ENCODE results near the gene MLH1.
"Not testable (repeated sequence)": the region's sequence is repeated elsewhere in the genome, so short reads cannot be mapped to it uniquely, and the experiment has no call there.

MLH1 gene

GRCh38 chr3:37041546-37042195 lies 48.4 kb downstream of the MLH1 start:
- Histone ChIP-seq H3K4me3 (ENCODE audit: low read depth, low read length) (no peak overlapping the region), H3K4me1 (ENCODE audit: control insufficient read depth, insufficient read depth, low read length) (no peaks in the 10 kb centered on the region), H3K27me3 (ENCODE audit: control insufficient read depth, insufficient read depth, low read length) (no peaks in the 10 kb centered on the region), H3K9ac (ENCODE audit: low read depth, low read length) (no peak overlapping the region), H3K9me3 (ENCODE audit: control insufficient read depth, insufficient read depth, low read length) (no peaks in the 10 kb centered on the region), H3K36me3 (ENCODE audit: control insufficient read depth, insufficient read depth, low read length) (peaks cover 15% of the 10 kb centered on the region)

GRCh38 chr3:37042712-37043111 lies 49.4 kb downstream of the MLH1 start:
- H3K27me3 ChIP-seq (ENCODE audit: control insufficient read depth, insufficient read depth, low read length); H3K9me3 ChIP-seq (ENCODE audit: control insufficient read depth, insufficient read depth, low read length); H3K4me3 ChIP-seq (ENCODE audit: low read depth, low read length); H3K4me1 ChIP-seq (ENCODE audit: control insufficient read depth, insufficient read depth, low read length); H3K9ac ChIP-seq (ENCODE audit: low read depth, low read length): not testable (repeated sequence)
- peaks cover 20% of the 10 kb centered on the region for H3K36me3 ChIP-seq (ENCODE audit: control insufficient read depth, insufficient read depth, low read length)

- Histone ChIP-seq H3K9me3 (ENCODE audit: control insufficient read depth, insufficient read depth, low read length) (no peaks in the 10 kb centered on the region), H3K36me3 (ENCODE audit: control insufficient read depth, insufficient read depth, low read length) (peaks cover 10% of the 10 kb centered on the region), H3K4me1 (ENCODE audit: control insufficient read depth, insufficient read depth, low read length) (no peaks in the 10 kb centered on the region), H3K27me3 (ENCODE audit: control insufficient read depth, insufficient read depth, low read length) (no peaks in the 10 kb centered on the region), H3K4me3 (ENCODE audit: low read depth, low read length) (no peak overlapping the region), H3K9ac (ENCODE audit: low read depth, low read length) (no peak overlapping the region)
These were observed 57.0 kb downstream of the MLH1 start for GRCh38 chr3:37050282-37050681.

- no peaks in the 10 kb centered on the region for H3K9me3 ChIP-seq (ENCODE audit: control insufficient read depth, insufficient read depth, low read length)
- no peak overlapping the region for H3K4me3 ChIP-seq (ENCODE audit: low read depth, low read length)
- no peaks in the 10 kb centered on the region for H3K4me1 ChIP-seq (ENCODE audit: control insufficient read depth, insufficient read depth, low read length)
- H3K36me3 ChIP-seq (ENCODE audit: control insufficient read depth, insufficient read depth, low read length): peaks cover 10% of the 10 kb centered on the region
- no peak overlapping the region for H3K9ac ChIP-seq (ENCODE audit: low read depth, low read length)
- H3K27me3 ChIP-seq (ENCODE audit: control insufficient read depth, insufficient read depth, low read length): no peaks in the 10 kb centered on the region
These were observed 59.5 kb downstream of the MLH1 start for GRCh38 chr3:37052860-37053259.

GRCh38 chr3:37053337-37053736 lies 60.0 kb downstream of the MLH1 start:
- no peak overlapping the region for H3K4me3 ChIP-seq (ENCODE audit: low read depth, low read length)
- H3K9ac ChIP-seq (ENCODE audit: low read depth, low read length): no peak overlapping the region
- H3K36me3 ChIP-seq (ENCODE audit: control insufficient read depth, insufficient read depth, low read length): peaks cover 10% of the 10 kb centered on the region
- H3K4me1 ChIP-seq (ENCODE audit: control insufficient read depth, insufficient read depth, low read length): no peaks in the 10 kb centered on the region
- no peaks in the 10 kb centered on the region for H3K27me3 ChIP-seq (ENCODE audit: control insufficient read depth, insufficient read depth, low read length)
- no peaks in the 10 kb centered on the region for H3K9me3 ChIP-seq (ENCODE audit: control insufficient read depth, insufficient read depth, low read length)

GRCh38 chr3:37053753-37054152 lies 60.4 kb downstream of the MLH1 start:
- H3K4me1 ChIP-seq (ENCODE audit: control insufficient read depth, insufficient read depth, low read length): no peaks in the 10 kb centered on the region
- no peak overlapping the region for H3K9ac ChIP-seq (ENCODE audit: low read depth, low read length)
- H3K27me3 ChIP-seq (ENCODE audit: control insufficient read depth, insufficient read depth, low read length): no peaks in the 10 kb centered on the region
- H3K9me3 ChIP-seq (ENCODE audit: control insufficient read depth, insufficient read depth, low read length): no peaks in the 10 kb centered on the region
- no peak overlapping the region for H3K4me3 ChIP-seq (ENCODE audit: low read depth, low read length)
- H3K36me3 ChIP-seq (ENCODE audit: control insufficient read depth, insufficient read depth, low read length): peaks cover 10% of the 10 kb centered on the region

GRCh38 chr3:37054370-37054769 lies 61.1 kb downstream of the MLH1 start:
- Histone ChIP-seq H3K9ac (ENCODE audit: low read depth, low read length) (no peak overlapping the region), H3K27me3 (ENCODE audit: control insufficient read depth, insufficient read depth, low read length) (no peaks in the 10 kb centered on the region), H3K4me1 (ENCODE audit: control insufficient read depth, insufficient read depth, low read length) (no peaks in the 10 kb centered on the region), H3K9me3 (ENCODE audit: control insufficient read depth, insufficient read depth, low read length) (no peaks in the 10 kb centered on the region), H3K4me3 (ENCODE audit: low read depth, low read length) (no peak overlapping the region), H3K36me3 (ENCODE audit: control insufficient read depth, insufficient read depth, low read length) (peaks cover 5% of the 10 kb centered on the region)

GRCh38 chr3:37055077-37055476 lies 61.8 kb downstream of the MLH1 start:
- H3K4me3 ChIP-seq (ENCODE audit: low read depth, low read length); H3K9me3 ChIP-seq (ENCODE audit: control insufficient read depth, insufficient read depth, low read length); H3K36me3 ChIP-seq (ENCODE audit: control insufficient read depth, insufficient read depth, low read length); H3K4me1 ChIP-seq (ENCODE audit: control insufficient read depth, insufficient read depth, low read length); H3K27me3 ChIP-seq (ENCODE audit: control insufficient read depth, insufficient read depth, low read length); H3K9ac ChIP-seq (ENCODE audit: low read depth, low read length): not testable (repeated sequence)

- Histone ChIP-seq H3K4me1 (ENCODE audit: control insufficient read depth, insufficient read depth, low read length) (no peaks in the 10 kb centered on the region), H3K4me3 (ENCODE audit: low read depth, low read length) (no peak overlapping the region), H3K27me3 (ENCODE audit: control insufficient read depth, insufficient read depth, low read length) (no peaks in the 10 kb centered on the region), H3K9ac (ENCODE audit: low read depth, low read length) (no peak overlapping the region), H3K9me3 (ENCODE audit: control insufficient read depth, insufficient read depth, low read length) (no peaks in the 10 kb centered on the region), H3K36me3 (ENCODE audit: control insufficient read depth, insufficient read depth, low read length) (peaks cover 5% of the 10 kb centered on the region)
These were observed 63.5 kb downstream of the MLH1 start for GRCh38 chr3:37056826-37057225.

GRCh38 chr3:37058117-37058516 lies 64.8 kb downstream of the MLH1 start:
- Histone ChIP-seq H3K9ac (ENCODE audit: low read depth, low read length) (no peak overlapping the region), H3K4me3 (ENCODE audit: low read depth, low read length) (no peak overlapping the region), H3K9me3 (ENCODE audit: control insufficient read depth, insufficient read depth, low read length) (no peaks in the 10 kb centered on the region), H3K36me3 (ENCODE audit: control insufficient read depth, insufficient read depth, low read length) (peaks cover 5% of the 10 kb centered on the region), H3K4me1 (ENCODE audit: control insufficient read depth, insufficient read depth, low read length) (no peaks in the 10 kb centered on the region), H3K27me3 (ENCODE audit: control insufficient read depth, insufficient read depth, low read length) (no peaks in the 10 kb centered on the region)

GRCh38 chr3:37064747-37065146 lies 71.4 kb downstream of the MLH1 start:
- no peaks in the 10 kb centered on the region for H3K36me3 ChIP-seq (ENCODE audit: control insufficient read depth, insufficient read depth, low read length)
- H3K9ac ChIP-seq (ENCODE audit: low read depth, low read length): no peak overlapping the region
- H3K27me3 ChIP-seq (ENCODE audit: control insufficient read depth, insufficient read depth, low read length): no peaks in the 10 kb centered on the region
- no peaks in the 10 kb centered on the region for H3K9me3 ChIP-seq (ENCODE audit: control insufficient read depth, insufficient read depth, low read length)
- H3K4me1 ChIP-seq (ENCODE audit: control insufficient read depth, insufficient read depth, low read length): no peaks in the 10 kb centered on the region
- H3K4me3 ChIP-seq (ENCODE audit: low read depth, low read length): no peak overlapping the region

- H3K36me3 ChIP-seq (ENCODE audit: control insufficient read depth, insufficient read depth, low read length): no peaks in the 10 kb centered on the region
- no peaks in the 10 kb centered on the region for H3K4me1 ChIP-seq (ENCODE audit: control insufficient read depth, insufficient read depth, low read length)
- no peaks in the 10 kb centered on the region for H3K9me3 ChIP-seq (ENCODE audit: control insufficient read depth, insufficient read depth, low read length)
- no peak overlapping the region for H3K4me3 ChIP-seq (ENCODE audit: low read depth, low read length)
- H3K27me3 ChIP-seq (ENCODE audit: control insufficient read depth, insufficient read depth, low read length): no peaks in the 10 kb centered on the region
- H3K9ac ChIP-seq (ENCODE audit: low read depth, low read length): no peak overlapping the region
These were observed 74.3 kb downstream of the MLH1 start for GRCh38 chr3:37067577-37067976.
